ENCODE results near the gene NGEF.

DNA sequence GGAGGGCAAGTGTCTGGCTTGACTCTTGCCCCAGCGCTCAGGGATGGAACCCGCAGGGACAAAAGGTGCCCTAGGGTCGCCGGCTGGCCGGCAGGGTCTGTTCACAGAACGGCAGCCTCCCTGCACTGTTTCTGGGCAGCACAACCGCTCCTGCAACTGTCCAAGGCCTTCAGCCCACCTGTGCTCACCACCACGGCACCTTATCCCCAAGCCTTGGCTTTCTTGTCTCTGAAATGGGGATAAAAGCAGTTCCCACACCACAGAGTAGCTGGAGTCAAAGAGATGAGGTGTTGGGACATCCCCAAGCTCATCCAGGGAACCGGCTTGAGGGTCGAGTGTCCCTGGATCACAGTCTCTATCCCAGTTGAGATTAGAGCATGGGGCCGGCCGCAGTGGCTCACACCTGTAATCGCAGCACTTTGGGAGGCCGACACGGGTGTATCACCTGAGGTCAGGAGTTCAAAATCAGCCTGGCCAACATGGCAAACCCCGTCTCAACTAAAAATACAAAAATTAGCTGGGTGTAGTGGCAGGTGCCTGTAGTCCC is 138.3 kb downstream of the NGEF start:
- TF ChIP-seq, protein P1, sequence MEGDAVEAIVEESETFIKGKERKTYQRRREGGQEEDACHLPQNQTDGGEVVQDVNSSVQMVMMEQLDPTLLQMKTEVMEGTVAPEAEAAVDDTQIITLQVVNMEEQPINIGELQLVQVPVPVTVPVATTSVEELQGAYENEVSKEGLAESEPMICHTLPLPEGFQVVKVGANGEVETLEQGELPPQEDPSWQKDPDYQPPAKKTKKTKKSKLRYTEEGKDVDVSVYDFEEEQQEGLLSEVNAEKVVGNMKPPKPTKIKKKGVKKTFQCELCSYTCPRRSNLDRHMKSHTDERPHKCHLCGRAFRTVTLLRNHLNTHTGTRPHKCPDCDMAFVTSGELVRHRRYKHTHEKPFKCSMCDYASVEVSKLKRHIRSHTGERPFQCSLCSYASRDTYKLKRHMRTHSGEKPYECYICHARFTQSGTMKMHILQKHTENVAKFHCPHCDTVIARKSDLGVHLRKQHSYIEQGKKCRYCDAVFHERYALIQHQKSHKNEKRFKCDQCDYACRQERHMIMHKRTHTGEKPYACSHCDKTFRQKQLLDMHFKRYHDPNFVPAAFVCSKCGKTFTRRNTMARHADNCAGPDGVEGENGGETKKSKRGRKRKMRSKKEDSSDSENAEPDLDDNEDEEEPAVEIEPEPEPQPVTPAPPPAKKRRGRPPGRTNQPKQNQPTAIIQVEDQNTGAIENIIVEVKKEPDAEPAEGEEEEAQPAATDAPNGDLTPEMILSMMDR (IDR thresholded peaks at IDR 0.05): no peak
- TF ChIP-seq POLR2AphosphoS5 (IDR thresholded peaks at IDR 0.05) (no peak), POLR2A (IDR thresholded peaks at IDR 0.05) (no peak)
